H1 (cell line): ENCODE data around the gene AHSP. TPM values are rescaled to one million over a fixed set of nuclear protein-coding genes. Genes with fewer than 3 reads are reported as not detected.
A peak's percentile ranks its signal among the peaks of the same experiment; 100 is the strongest.

Source experiments
- CTCF ChIA-PET: fragments of 300-600 bp; sonication (Branson Sonifier 250); formaldehyde crosslinking; loops from one replicate; lab custom pipeline; 2021; ENCODE audit not compliant: partially characterized antibody; lab: Charles Lee
- POLR2A ChIA-PET: fragments of 300-600 bp; sonication (Branson Sonifier 250); formaldehyde crosslinking; loops from one replicate; lab custom pipeline; 2021; ENCODE audit warnings: inconsistent platforms; ENCODE audit not compliant: partially characterized antibody; lab: Charles Lee
- DNase-seq, 2 experiments: peaks; one replicate each; pipeline versions ENCODE4 v3.0.0 to v3.0.0-alpha.2; 2010 to 2022; ENCODE audit warnings: low spot score in 2 of 2, low read depth in 1 of 2, mixed read lengths in 1 of 2
- FAIRE-seq: peaks from 2 replicates; lab custom pipeline; 2011; peaks lifted over from hg19 to GRCh38; lab: Jason Lieb, UNC
- H2AFZ ChIP-seq: 2 replicates; pipeline ENCODE4 v1.8.1; 2012; ENCODE audit warnings: low read length, inconsistent platforms
- H2AK5ac ChIP-seq: 2 replicates; pipeline ENCODE4 v1.6.1; 2013; ENCODE audit warnings: low read depth, low read length
- H2BK120ac ChIP-seq: replicated peaks from 2 replicates; pipeline ENCODE3; 2013; ENCODE audit warnings: low read depth, low read length, inconsistent platforms
- H2BK12ac ChIP-seq: 2 replicates; pipeline ENCODE4 v1.6.1; 2013; ENCODE audit warnings: low read depth, low read length
- H2BK15ac ChIP-seq: 2 replicates; pipeline ENCODE4 v1.6.1; 2013; ENCODE audit warnings: low read length
- H2BK20ac ChIP-seq: 2 replicates; pipeline ENCODE4 v1.6.1; 2013; ENCODE audit warnings: low read length
- H2BK5ac ChIP-seq: 2 replicates; pipeline ENCODE4 v1.6.1; 2013; ENCODE audit warnings: low read depth, low read length
- H3K14ac ChIP-seq: 2 replicates; pipeline ENCODE4 v1.6.1; 2013; ENCODE audit warnings: inconsistent platforms; ENCODE audit not compliant: insufficient read length
- H3K18ac ChIP-seq: 2 replicates; pipeline ENCODE4 v1.6.1; 2013; ENCODE audit warnings: low read length; ENCODE audit errors: extremely low read depth
- H3K23ac ChIP-seq: 2 replicates; pipeline ENCODE4 v1.6.1; 2013; ENCODE audit warnings: inconsistent platforms; ENCODE audit not compliant: insufficient read length
- H3K23me2 ChIP-seq: 2 replicates; pipeline ENCODE4 v1.6.1; 2013; ENCODE audit warnings: low read depth, low read length
- H3K27ac ChIP-seq: 2 replicates; pipeline ENCODE4 v1.6.1; 2011; ENCODE audit warnings: low read depth, low read length, inconsistent platforms
- H3K27me3 ChIP-seq, 4 experiments: replicated peaks in 1 of 4; 1 replicate in 1 of 4; 2 replicates in 3 of 4; pipeline versions ENCODE4 v1.6.1 to v1.8.1; 2011 to 2013; ENCODE audit warnings: low read length in 3 of 4, mild to moderate bottlenecking in 3 of 4, inconsistent platforms in 2 of 4, mixed read lengths in 2 of 4, moderate library complexity in 1 of 4; ENCODE audit not compliant: control insufficient read depth in 3 of 4, insufficient read depth in 3 of 4; ENCODE audit errors: extremely low read depth in 1 of 4
- H3K36me3 ChIP-seq, 4 experiments: 2 replicates each; pipeline versions ENCODE4 v1.6.1 to v1.8.1; 2011 to 2013; ENCODE audit warnings: mild to moderate bottlenecking in 4 of 4, low read length in 3 of 4, moderate library complexity in 2 of 4, control low read depth in 1 of 4, inconsistent platforms in 1 of 4; ENCODE audit not compliant: insufficient read depth in 4 of 4, control insufficient read depth in 2 of 4
- H3K4ac ChIP-seq: replicated peaks from 2 replicates; pipeline ENCODE3; 2013; ENCODE audit warnings: low read length, low read depth, mixed read lengths, inconsistent platforms; ENCODE audit not compliant: insufficient read length
- H3K4me1 ChIP-seq, 4 experiments: replicated peaks in 1 of 4; 1 replicate in 1 of 4; 2 replicates in 3 of 4; pipeline versions ENCODE4 v1.6.1 to v1.8.1; 2011 to 2013; ENCODE audit warnings: low read length in 3 of 4, inconsistent platforms in 2 of 4, mixed read lengths in 1 of 4; ENCODE audit not compliant: insufficient read depth in 4 of 4, control insufficient read depth in 3 of 4
- H3K4me2 ChIP-seq, 2 experiments: 2 replicates each; pipeline versions ENCODE4 v1.6.1 to v1.8.1; 2011 to 2013; ENCODE audit warnings: low read depth in 2 of 2, low read length in 2 of 2, control low read depth in 1 of 2, inconsistent platforms in 1 of 2, mild to moderate bottlenecking in 1 of 2; ENCODE audit not compliant: insufficient read depth in 1 of 2
- H3K4me3 ChIP-seq, 4 experiments: fragments of 200-600, 300-600 bp in 1 of 4; sonication (generic), shearing (Covaris generic), sonication (Bioruptor Twin) in 1 of 4; 2 replicates each; pipeline versions ENCODE4 v1.5.1 to v1.8.1; 2011 to 2016; ENCODE audit warnings: low read length in 4 of 4, low read depth in 3 of 4, control low read depth in 2 of 4, inconsistent platforms in 2 of 4, mild to moderate bottlenecking in 2 of 4, mixed read lengths in 1 of 4, moderate library complexity in 1 of 4; ENCODE audit not compliant: insufficient read depth in 2 of 4; ENCODE audit errors: extremely low read depth in 1 of 4
- H3K56ac ChIP-seq: replicated peaks from 2 replicates; pipeline ENCODE3; 2013; ENCODE audit warnings: low read depth, mild to moderate bottlenecking, mixed read lengths, low read length, inconsistent platforms; ENCODE audit not compliant: insufficient read length
- H3K79me1 ChIP-seq: 2 replicates; pipeline ENCODE4 v1.6.1; 2013; ENCODE audit warnings: low read depth, low read length, control low read depth
- H3K79me2 ChIP-seq, 2 experiments: 2 replicates each; pipeline versions ENCODE4 v1.6.1 to v1.8.1; 2012 to 2013; ENCODE audit warnings: low read length in 2 of 2, mild to moderate bottlenecking in 2 of 2, inconsistent platforms in 1 of 2; ENCODE audit not compliant: insufficient read depth in 2 of 2, control insufficient read depth in 1 of 2
- H3K9ac ChIP-seq, 4 experiments: replicated peaks in 1 of 4; 1 replicate in 1 of 4; 2 replicates in 3 of 4; pipeline versions ENCODE4 v1.6.1 to v1.8.1; 2011 to 2013; ENCODE audit warnings: low read depth in 3 of 4, low read length in 3 of 4, control low read depth in 2 of 4, mild to moderate bottlenecking in 2 of 4, moderate library complexity in 2 of 4, inconsistent platforms in 1 of 4; ENCODE audit errors: extremely low read depth in 1 of 4
- H3K9me3 ChIP-seq, 2 experiments: 2 replicates each; pipeline versions ENCODE4 v1.6.1 to v1.8.1; 2012 to 2013; ENCODE audit warnings: mild to moderate bottlenecking in 2 of 2, moderate library complexity in 2 of 2, control low read depth in 1 of 2, inconsistent platforms in 1 of 2, low read depth in 1 of 2, low read length in 1 of 2, mixed read lengths in 1 of 2; ENCODE audit not compliant: insufficient read depth in 2 of 2
- H4K20me1 ChIP-seq, 2 experiments: replicated peaks in 1 of 2; 2 replicates each; pipeline versions ENCODE3 to v1.8.1; 2011 to 2013; ENCODE audit warnings: inconsistent platforms in 2 of 2, low read length in 2 of 2, mild to moderate bottlenecking in 1 of 2; ENCODE audit not compliant: insufficient read depth in 2 of 2, control insufficient read depth in 1 of 2
- H4K5ac ChIP-seq: 2 replicates; pipeline ENCODE4 v1.6.1; 2013; ENCODE audit warnings: low read length, low read depth, mixed read lengths, inconsistent platforms; ENCODE audit not compliant: insufficient read length
- H4K8ac ChIP-seq: 2 replicates; pipeline ENCODE4 v1.8.0; 2013; ENCODE audit warnings: mild to moderate bottlenecking, moderate library complexity, low read length, inconsistent platforms; ENCODE audit not compliant: insufficient read depth; ENCODE audit errors: extremely low read depth
- H4K91ac ChIP-seq: replicated peaks from 2 replicates; pipeline ENCODE3; 2013; ENCODE audit warnings: low read length, mixed read lengths, inconsistent platforms; ENCODE audit not compliant: insufficient read length
- BACH1 ChIP-seq: IDR thresholded peaks from 2 replicates; pipeline ENCODE4 v1.6.1; 2012; ENCODE audit warnings: low read length, improper control_type of control experiment
- CBX5 ChIP-seq: fragments of 300-800, 300-1000 bp; sonication (generic); IDR thresholded peaks from 2 replicates; pipeline ENCODE4 v1.7.1; 2016; ENCODE audit warnings: antibody characterized with exemption, low read length, low read depth
- CBX8 ChIP-seq: fragments of 300-800, 300-1000 bp; sonication (generic); IDR thresholded peaks from 2 replicates; pipeline ENCODE4 v1.7.1; 2016; ENCODE audit warnings: low read depth, low read length, borderline replicate concordance
- CREB1 ChIP-seq: IDR thresholded peaks from 2 replicates; pipeline ENCODE4 v1.6.1; 2012; ENCODE audit warnings: inconsistent platforms
- CTCF ChIP-seq, 3 experiments: IDR thresholded peaks; 1 replicate in 2 of 3; 2 replicates in 1 of 3; pipeline versions ENCODE4 v1.5.1 to v1.6.1; 2011; ENCODE audit warnings: low read length in 3 of 3, mild to moderate bottlenecking in 3 of 3, inconsistent platforms in 2 of 3, low read depth in 1 of 3, moderate library complexity in 1 of 3; ENCODE audit not compliant: insufficient read depth in 1 of 3; ENCODE audit errors: control extremely low read depth in 1 of 3
- HDAC2 ChIP-seq, 2 experiments: fragments of 300-600 bp in 1 of 2; sonication (generic) in 1 of 2; IDR thresholded peaks; 2 replicates each; pipeline ENCODE4 v1.6.1; 2011 to 2012; ENCODE audit warnings: low read depth in 2 of 2, low read length in 2 of 2, mild to moderate bottlenecking in 2 of 2, moderate library complexity in 2 of 2, borderline replicate concordance in 1 of 2, inconsistent platforms in 1 of 2
- KDM1A ChIP-seq: fragments of 200-600, 300-600 bp; sonication (generic); IDR thresholded peaks from 2 replicates; pipeline ENCODE4 v1.7.1; 2016; ENCODE audit warnings: mild to moderate bottlenecking, low read length, borderline replicate concordance
- POLR2AphosphoS5 ChIP-seq: IDR thresholded peaks from 2 replicates; pipeline ENCODE4 v1.6.1; 2011; ENCODE audit warnings: low read depth, low read length
- SIN3A ChIP-seq, 2 experiments: IDR thresholded peaks in 1 of 2; conservative IDR thresholded peaks in 1 of 2; 2 replicates each; pipeline ENCODE4 v1.6.1; 2011 to 2012; ENCODE audit warnings: low read length in 2 of 2, improper control_type of control experiment in 1 of 2, low read depth in 1 of 2, mild to moderate bottlenecking in 1 of 2
- SIRT6 ChIP-seq: IDR thresholded peaks from one replicate; pipeline ENCODE4 v1.7.1; 2012; ENCODE audit warnings: low read length, inconsistent platforms
- TBP ChIP-seq: IDR thresholded peaks from 2 replicates; pipeline ENCODE4 v1.6.1; 2011; ENCODE audit warnings: low read depth, low read length, improper control_type of control experiment
- TEAD4 ChIP-seq: IDR thresholded peaks from 2 replicates; pipeline ENCODE4 v1.6.1; 2012; ENCODE audit warnings: low read depth, low read length, inconsistent platforms, mixed read lengths
- WGBS, 2 experiments: shearing (Covaris generic) in 1 of 2; methylation state at CpG; one replicate each; pipeline versions ENCODE4 v1.1.6 to v1.1.7; 2013 to 2015; ENCODE audit warnings: low lambda C conversion rate in 2 of 2, mixed read lengths in 2 of 2, inconsistent platforms in 1 of 2, low coverage in 1 of 2, missing lambda C conversion rate in 1 of 2; ENCODE audit not compliant: insufficient replicate concordance in 2 of 2, insufficient coverage in 1 of 2, insufficient read length in 1 of 2; ENCODE audit errors: extremely low coverage in 1 of 2, missing lambda C conversion rate in 1 of 2; 5-methylcytosine and 5-hydroxymethylcytosine counted together
- polyA plus RNA-seq, 7 experiments: library from polyadenylated mRNA; depleted of rRNA in 3 of 7; stranded (reverse) in 5 of 7; unstranded in 2 of 7; fragments of >200 nt in 5 of 7; fragments of 200-250 nt in 2 of 7; gene quantifications; 1 replicate in 5 of 7; 2 replicates in 1 of 7; 4 replicates in 1 of 7; pipeline versions ENCODE4 v1.2.1 to v1.2.3, GENCODE V29; 2011 to 2013; ENCODE audit warnings: missing spikeins in 2 of 7, mixed read lengths in 2 of 7
- total RNA-seq: library from RNA; stranded (reverse); fragmentation: NEBNext Ultra II Directional; extraction: Animal tissue kit (Norgen Biotek cat#: 25700); gene quantifications from 2 replicates; pipeline ENCODE4 v1.2.1, GENCODE V29; 2021

AHSP gene
- total and polyA plus RNA-seq, 2 of the 8 experiments (the other 6 are each of a cell fraction or from before 2014, with no cell fraction given) = 0.91 to 15.3 TPM

DNA sequence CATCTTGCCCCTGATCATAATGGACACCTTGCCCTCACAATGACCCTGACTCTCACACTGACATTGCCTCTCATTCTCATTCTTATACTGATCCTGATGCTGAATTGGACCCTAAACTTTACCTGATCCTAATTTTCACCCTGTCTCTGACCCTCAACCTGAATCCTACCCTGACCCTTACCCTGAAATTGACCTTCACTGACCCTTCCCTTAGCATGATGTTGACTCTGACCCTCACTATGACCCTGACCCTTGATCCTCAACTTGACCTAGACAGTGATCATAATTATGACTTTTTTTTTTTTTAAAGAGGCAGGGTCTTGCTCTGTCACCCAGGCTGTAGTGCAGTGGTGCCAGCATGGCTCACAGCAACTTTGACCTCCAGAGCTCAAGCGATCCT lies 3.4 kb downstream of the AHSP start:
- no peak overlapping the region for H3K27ac ChIP-seq
- no peak overlapping the region for H3K14ac ChIP-seq
- H3K27me3 ChIP-seq = peaks cover 5 to 31% (median 24%) of the 10 kb centered on the region in 4 experiments
- FAIRE-seq = no peak
- no peaks in the 10 kb centered on the region; a peak in 1 of 4 replicates for H3K9me3 ChIP-seq
- H2BK15ac ChIP-seq = no peak overlapping the region
- POLR2A ChIA-PET = interaction anchor here (0.9 to 5.1 kb wide), 3 partner anchors 24 to 43 kb away, joined by 3 to 27 read pairs (median 8); partner anchors contain the start of gene RUSF1
- no peaks in the 10 kb centered on the region for H3K36me3 ChIP-seq
- H4K8ac ChIP-seq = no peak overlapping the region
- CTCF ChIA-PET = interaction anchor here (0.6 to 2.2 kb wide), 3 partner anchors 11 to 246 kb away, joined by 3 to 4 read pairs (median 3); no protein-coding TSS in a partner anchor
- no peak overlapping the region for H2BK5ac ChIP-seq
- peaks cover 9% of the 10 kb centered on the region; the same call in 1 of the 2 replicates for H3K23me2 ChIP-seq
- no peaks in the 10 kb centered on the region for H4K20me1 ChIP-seq
- H3K4me2 ChIP-seq = no peak overlapping the region; a peak in 1 of 4 replicates
- no peak overlapping the region for H3K18ac ChIP-seq
- no peak overlapping the region for H2AFZ ChIP-seq
- DNase-seq = no peak
- no peaks in the 10 kb centered on the region for H3K79me1 ChIP-seq
- H2BK12ac ChIP-seq = no peak overlapping the region
- H3K56ac ChIP-seq = no peak overlapping the region
- H4K5ac ChIP-seq = no peak overlapping the region
- H3K4me1 ChIP-seq = peaks cover 6 to 14% (median 8%) of the 10 kb centered on the region in 4 experiments
- H2BK120ac ChIP-seq = no peak overlapping the region
- H3K79me2 ChIP-seq = no peaks in the 10 kb centered on the region
- H2BK20ac ChIP-seq = no peak overlapping the region
- no peak overlapping the region; the same call in 1 of the 2 replicates for H2AK5ac ChIP-seq
- H3K9ac ChIP-seq = no peak overlapping the region
- H3K23ac ChIP-seq = no peak overlapping the region
- peak overlapping the region; percentile 10 for H4K91ac ChIP-seq
- WGBS, 2 experiments = 100% methylated on average over 1 of the region's 1 CpG; no CpG with 5 or more reads in 1 of the 2 experiments
- peak overlapping the region; percentile 44 for H3K4ac ChIP-seq
- no peak overlapping the region for H3K4me3 ChIP-seq
- TF ChIP-seq SIRT6 (no peak), BACH1 (no peak), POLR2AphosphoS5 (no peak), CTCF (IDR thresholded peaks at IDR 0.05; ENCODE audit: control extremely low read depth in 1 of 3, insufficient read depth in 1 of 3, low read depth in 1 of 3, low read length in 3 of 3) (no peak), KDM1A (no peak), SIN3A (conservative IDR thresholded peaks at IDR 0.05 in 1 of 2, IDR thresholded peaks at IDR 0.05 in 1 of 2; ENCODE audit: low read depth in 1 of 2, low read length in 2 of 2) (no peak), CBX5 (no peak), CREB1 (no peak), CBX8 (no peak), TEAD4 (no peak), HDAC2 (IDR thresholded peaks at IDR 0.05; ENCODE audit: borderline replicate concordance in 1 of 2, low read depth in 2 of 2, low read length in 2 of 2) (no peak), TBP (no peak)
